Measurements from ENCODE around the gene FBXO48.
A peak's percentile ranks its signal among the peaks of the same experiment; 100 is the strongest.

GRCh38 chr2:68463287-68463877 is 3.7 kb downstream of the FBXO48 start:
- TF ChIP-seq CTCF (IDR thresholded peaks at IDR 0.05) (peak; percentile 34 to 84 (median 69)), POLR2A (IDR thresholded peaks at IDR 0.05) (no peak)

Data from adrenal gland (tissue), 5 donors.